ENCODE measurements around the gene OGT. TPM values are rescaled to one million over a fixed set of nuclear protein-coding genes. Genes with fewer than 3 reads are reported as not detected.
A peak's percentile ranks its signal among the peaks of the same experiment; 100 is the strongest.

Gene OGT
- total RNA-seq, 3 donors from 2014 or later, result 169 to 345 (median 214) TPM

GRCh38 chrX:71622032-71622575 lies 89.2 kb downstream of the OGT start:
- Histone ChIP-seq H3K27ac (peak overlapping the region; percentile 67 to 82), H3K4me1 (no peaks in the 10 kb centered on the region), H3K27me3 (peaks cover 0 to 24% of the 10 kb centered on the region in 2 donors), H3K9me3 (no peaks in the 10 kb centered on the region), H3K36me3 (no peaks in the 10 kb centered on the region), H3K4me3 (no peak overlapping the region)
- no peak for DNase-seq (ENCODE audit: low spot score in 2 of 2)
- no peak for TF ChIP-seq CTCF (IDR thresholded peaks at IDR 0.05)
- no peak for TF ChIP-seq POLR2AphosphoS5 (IDR thresholded peaks at IDR 0.05)
- no peak for TF ChIP-seq POLR2A (IDR thresholded peaks at IDR 0.05)
- intact Hi-C loops (cut with DNase I; ENCODE audit: low total_unique reads), result no loop called here

- Histone ChIP-seq H3K4me3 (no peak overlapping the region), H3K27me3 (peaks cover 0 to 19% of the 10 kb centered on the region in 2 donors), H3K9me3 (no peaks in the 10 kb centered on the region), H3K36me3 (no peaks in the 10 kb centered on the region), H3K27ac (peak overlapping the region; percentile 67 to 82), H3K4me1 (no peaks in the 10 kb centered on the region)
- intact Hi-C loops (cut with DNase I; ENCODE audit: low total_unique reads), result no loop called here
- peak; percentile 54 to 58 for DNase-seq (ENCODE audit: low spot score in 2 of 2)
- no peak for TF ChIP-seq CTCF (IDR thresholded peaks at IDR 0.05)
- no peak for TF ChIP-seq POLR2AphosphoS5 (IDR thresholded peaks at IDR 0.05)
- no peak for TF ChIP-seq POLR2A (IDR thresholded peaks at IDR 0.05)
These were observed 89.9 kb downstream of the OGT start for GRCh38 chrX:71622576-71623450.

- peak overlapping the region in 1 of 2 donors; percentile 82 for H3K27ac ChIP-seq
- intact Hi-C loops (cut with DNase I; ENCODE audit: low total_unique reads), result no loop called here
These were observed 90.8 kb downstream of the OGT start for GRCh38 chrX:71623714-71624113.

GRCh38 chrX:71625471-71625870 lies 92.6 kb downstream of the OGT start:
- no peak for DNase-seq (ENCODE audit: low spot score in 2 of 2)
- H3K4me1 ChIP-seq, result no peaks in the 10 kb centered on the region

More at GRCh38 chrX:71623714-71624113, 90.8 kb downstream of the OGT start:
- DNase-seq (ENCODE audit: low spot score in 2 of 2), result no peak
- Histone ChIP-seq H3K9me3 (no peaks in the 10 kb centered on the region), H3K4me1 (no peaks in the 10 kb centered on the region), H3K4me3 (no peak overlapping the region), H3K36me3 (no peaks in the 10 kb centered on the region), H3K27me3 (peaks cover 0 to 16% of the 10 kb centered on the region in 2 donors)
- TF ChIP-seq POLR2A (IDR thresholded peaks at IDR 0.05), result no peak
- TF ChIP-seq CTCF (IDR thresholded peaks at IDR 0.05), result no peak

More at GRCh38 chrX:71625471-71625870, 92.6 kb downstream of the OGT start:
- no peak overlapping the region for H3K27ac ChIP-seq
- H3K4me3 ChIP-seq, result no peak overlapping the region
- no peaks in the 10 kb centered on the region for H3K36me3 ChIP-seq
- no peaks in the 10 kb centered on the region for H3K9me3 ChIP-seq
- intact Hi-C loops (cut with DNase I; ENCODE audit: low total_unique reads), result no loop called here
- peaks cover 0 to 17% of the 10 kb centered on the region in 2 donors for H3K27me3 ChIP-seq
- TF ChIP-seq CTCF (IDR thresholded peaks at IDR 0.05) (no peak), POLR2A (IDR thresholded peaks at IDR 0.05) (no peak), POLR2AphosphoS5 (IDR thresholded peaks at IDR 0.05) (no peak)

Other genes starting within 250 kb of the OGT start
- 100 to 1,000 TPM; 247 to 260 (median 257) TPM for gene NONO, start 249.5 kb upstream of the OGT start, total RNA-seq
- gene ITGB1BP2, start 231.4 kb upstream of the OGT start, total RNA-seq, result 1 to 10 TPM in 2 of 3 donors, not detected in 1; 1.0 to 1.6 TPM
- gene TAF1, start 166.7 kb upstream of the OGT start, total RNA-seq, result 10 to 100 TPM; 54.4 to 71.0 (median 60.6) TPM
- gene GCNA, start 45.3 kb downstream of the OGT start, total RNA-seq, result 1 to 10 TPM; 2.3 to 3.0 (median 2.6) TPM
- gene CXCR3, start 85.4 kb downstream of the OGT start, total RNA-seq, result not detected
- gene CXorf49, start 185.2 kb downstream of the OGT start, total RNA-seq, result not detected
- not detected for gene CXorf49B, start 230.2 kb downstream of the OGT start, total RNA-seq

Measured in breast epithelium (tissue), 4 donors.